HepG2 (cell line): ENCODE results near the gene NABP2.

Experiments
- ELF4 ChIP-seq: sonication (generic); formaldehyde crosslinking; IDR thresholded peaks from 2 replicates; pipeline ENCODE4 v1.5.0; 2020; ENCODE audit warnings: missing genetic modification reagents, mild to moderate bottlenecking, moderate library complexity, borderline replicate concordance
- GABPA ChIP-seq, 2 experiments: IDR thresholded peaks; 2 replicates each; pipeline ENCODE4 v1.6.1; 2011 to 2016; ENCODE audit warnings: low read depth in 2 of 2, low read length in 1 of 2, missing biosample characterization in 1 of 2, missing genetic modification characterization in 1 of 2
- MAFK ChIP-seq, 2 experiments: IDR thresholded peaks in 1 of 2; conservative IDR thresholded peaks in 1 of 2; 2 replicates each; pipeline ENCODE4 v1.6.1; 2011; ENCODE audit warnings: improper control_type of control experiment in 2 of 2, low read length in 2 of 2
- MXI1 ChIP-seq: IDR thresholded peaks from 3 replicates; pipeline ENCODE4 v1.6.1; 2012; ENCODE audit warnings: low read depth, low read length, inconsistent platforms, borderline replicate concordance
- TCF7L2 ChIP-seq: IDR thresholded peaks from 2 replicates; pipeline ENCODE4 v1.6.1; 2011; ENCODE audit warnings: mild to moderate bottlenecking, low read depth, low read length, moderate library complexity
- XBP1 ChIP-seq: sonication (generic); formaldehyde crosslinking; IDR thresholded peaks from 2 replicates; pipeline ENCODE4 v1.5.0; 2020; ENCODE audit warnings: missing genetic modification reagents
- YY1 ChIP-seq: IDR thresholded peaks from 2 replicates; pipeline ENCODE4 v1.6.1; 2011; ENCODE audit warnings: low read length, low read depth, moderate library complexity, mild to moderate bottlenecking; ENCODE audit not compliant: insufficient read depth, insufficient replicate concordance
- TF ChIP-seq, protein P1 (sequence below): sonication (generic); formaldehyde crosslinking; IDR thresholded peaks from 2 replicates; pipeline ENCODE4 v1.5.1; 2020; ENCODE audit warnings: mild to moderate bottlenecking, missing genetic modification reagents, moderate library complexity
- TF ChIP-seq, protein P2 (sequence below): sonication (generic); formaldehyde crosslinking; IDR thresholded peaks from 2 replicates; pipeline ENCODE4 v1.5.0; 2020; ENCODE audit warnings: mild to moderate bottlenecking, missing genetic modification reagents, moderate library complexity

- TF ChIP-seq TCF7L2 = no peak
- TF ChIP-seq XBP1 (CRISPR knock-in tag) = no peak
- TF ChIP-seq, protein P1, sequence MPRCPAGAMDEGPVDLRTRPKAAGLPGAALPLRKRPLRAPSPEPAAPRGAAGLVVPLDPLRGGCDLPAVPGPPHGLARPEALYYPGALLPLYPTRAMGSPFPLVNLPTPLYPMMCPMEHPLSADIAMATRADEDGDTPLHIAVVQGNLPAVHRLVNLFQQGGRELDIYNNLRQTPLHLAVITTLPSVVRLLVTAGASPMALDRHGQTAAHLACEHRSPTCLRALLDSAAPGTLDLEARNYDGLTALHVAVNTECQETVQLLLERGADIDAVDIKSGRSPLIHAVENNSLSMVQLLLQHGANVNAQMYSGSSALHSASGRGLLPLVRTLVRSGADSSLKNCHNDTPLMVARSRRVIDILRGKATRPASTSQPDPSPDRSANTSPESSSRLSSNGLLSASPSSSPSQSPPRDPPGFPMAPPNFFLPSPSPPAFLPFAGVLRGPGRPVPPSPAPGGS (CRISPR knock-in tag) = no peak
- TF ChIP-seq, protein P2, sequence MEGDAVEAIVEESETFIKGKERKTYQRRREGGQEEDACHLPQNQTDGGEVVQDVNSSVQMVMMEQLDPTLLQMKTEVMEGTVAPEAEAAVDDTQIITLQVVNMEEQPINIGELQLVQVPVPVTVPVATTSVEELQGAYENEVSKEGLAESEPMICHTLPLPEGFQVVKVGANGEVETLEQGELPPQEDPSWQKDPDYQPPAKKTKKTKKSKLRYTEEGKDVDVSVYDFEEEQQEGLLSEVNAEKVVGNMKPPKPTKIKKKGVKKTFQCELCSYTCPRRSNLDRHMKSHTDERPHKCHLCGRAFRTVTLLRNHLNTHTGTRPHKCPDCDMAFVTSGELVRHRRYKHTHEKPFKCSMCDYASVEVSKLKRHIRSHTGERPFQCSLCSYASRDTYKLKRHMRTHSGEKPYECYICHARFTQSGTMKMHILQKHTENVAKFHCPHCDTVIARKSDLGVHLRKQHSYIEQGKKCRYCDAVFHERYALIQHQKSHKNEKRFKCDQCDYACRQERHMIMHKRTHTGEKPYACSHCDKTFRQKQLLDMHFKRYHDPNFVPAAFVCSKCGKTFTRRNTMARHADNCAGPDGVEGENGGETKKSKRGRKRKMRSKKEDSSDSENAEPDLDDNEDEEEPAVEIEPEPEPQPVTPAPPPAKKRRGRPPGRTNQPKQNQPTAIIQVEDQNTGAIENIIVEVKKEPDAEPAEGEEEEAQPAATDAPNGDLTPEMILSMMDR (CRISPR knock-in tag) = no peak
- no peak for TF ChIP-seq GABPA (IDR thresholded peaks at IDR 0.05; ENCODE audit: low read depth, low read length)
- TF ChIP-seq GABPA (CRISPR knock-in tag; IDR thresholded peaks at IDR 0.05; ENCODE audit: low read depth) = no peak
- no peak for TF ChIP-seq YY1
- TF ChIP-seq MAFK (conservative IDR thresholded peaks at IDR 0.05 in 1 of 2, IDR thresholded peaks at IDR 0.05 in 1 of 2; ENCODE audit: low read length in 2 of 2) = no peak
- TF ChIP-seq MXI1 = no peak
- TF ChIP-seq ELF4 = no peak
Measured at GRCh38 chr12:56241424-56242303, 17.5 kb downstream of the NABP2 start.
